ENCODE measurements around the gene MAP4.

Gene MAP4

GRCh38 chr3:47907784-47908183 lies 108.4 kb downstream of the MAP4 start:
- Histone ChIP-seq H3K9me3 (ENCODE audit: control insufficient read depth, insufficient read depth, low read length) (no peaks in the 10 kb centered on the region), H3K4me3 (ENCODE audit: low read depth, low read length) (no peak overlapping the region), H3K36me3 (ENCODE audit: control insufficient read depth, insufficient read depth, low read length) (no peaks in the 10 kb centered on the region), H3K27me3 (ENCODE audit: control insufficient read depth, insufficient read depth, low read length) (no peaks in the 10 kb centered on the region), H3K9ac (ENCODE audit: low read depth, low read length) (no peak overlapping the region), H3K4me1 (ENCODE audit: control insufficient read depth, insufficient read depth, low read length) (no peaks in the 10 kb centered on the region)

GRCh38 chr3:47902746-47903145 lies 113.5 kb downstream of the MAP4 start:
- no peak overlapping the region for H3K4me3 ChIP-seq (ENCODE audit: low read depth, low read length)
- H3K9ac ChIP-seq (ENCODE audit: low read depth, low read length) = no peak overlapping the region
- H3K36me3 ChIP-seq (ENCODE audit: control insufficient read depth, insufficient read depth, low read length) = no peaks in the 10 kb centered on the region
- H3K4me1 ChIP-seq (ENCODE audit: control insufficient read depth, insufficient read depth, low read length) = no peaks in the 10 kb centered on the region
- no peaks in the 10 kb centered on the region for H3K9me3 ChIP-seq (ENCODE audit: control insufficient read depth, insufficient read depth, low read length)
- no peaks in the 10 kb centered on the region for H3K27me3 ChIP-seq (ENCODE audit: control insufficient read depth, insufficient read depth, low read length)

GRCh38 chr3:47901280-47901833 lies 114.9 kb downstream of the MAP4 start:
- Histone ChIP-seq H3K36me3 (ENCODE audit: control insufficient read depth, insufficient read depth, low read length) (no peaks in the 10 kb centered on the region), H3K27me3 (ENCODE audit: control insufficient read depth, insufficient read depth, low read length) (no peaks in the 10 kb centered on the region), H3K4me1 (ENCODE audit: control insufficient read depth, insufficient read depth, low read length) (no peaks in the 10 kb centered on the region), H3K4me3 (ENCODE audit: low read depth, low read length) (no peak overlapping the region), H3K9ac (ENCODE audit: low read depth, low read length) (no peak overlapping the region), H3K9me3 (ENCODE audit: control insufficient read depth, insufficient read depth, low read length) (no peaks in the 10 kb centered on the region)

GRCh38 chr3:47899495-47900108 lies 116.6 kb downstream of the MAP4 start:
- H3K4me1 ChIP-seq (ENCODE audit: control insufficient read depth, insufficient read depth, low read length) = no peaks in the 10 kb centered on the region

GRCh38 chr3:47897954-47898353 lies 118.3 kb downstream of the MAP4 start:
- no peaks in the 10 kb centered on the region for H3K36me3 ChIP-seq (ENCODE audit: control insufficient read depth, insufficient read depth, low read length)
- H3K9me3 ChIP-seq (ENCODE audit: control insufficient read depth, insufficient read depth, low read length) = no peaks in the 10 kb centered on the region

More at GRCh38 chr3:47899495-47900108, 116.6 kb downstream of the MAP4 start:
- Histone ChIP-seq H3K9me3 (ENCODE audit: control insufficient read depth, insufficient read depth, low read length) (no peaks in the 10 kb centered on the region), H3K27me3 (ENCODE audit: control insufficient read depth, insufficient read depth, low read length) (no peaks in the 10 kb centered on the region), H3K36me3 (ENCODE audit: control insufficient read depth, insufficient read depth, low read length) (no peaks in the 10 kb centered on the region), H3K9ac (ENCODE audit: low read depth, low read length) (no peak overlapping the region), H3K4me3 (ENCODE audit: low read depth, low read length) (no peak overlapping the region)

GRCh38 chr3:47896736-47897135 lies 119.5 kb downstream of the MAP4 start:
- Histone ChIP-seq H3K4me3 (ENCODE audit: low read depth, low read length) (no peak overlapping the region), H3K36me3 (ENCODE audit: control insufficient read depth, insufficient read depth, low read length) (no peaks in the 10 kb centered on the region), H3K9ac (ENCODE audit: low read depth, low read length) (no peak overlapping the region), H3K4me1 (ENCODE audit: control insufficient read depth, insufficient read depth, low read length) (peaks cover 19% of the 10 kb centered on the region), H3K9me3 (ENCODE audit: control insufficient read depth, insufficient read depth, low read length) (no peaks in the 10 kb centered on the region), H3K27me3 (ENCODE audit: control insufficient read depth, insufficient read depth, low read length) (no peaks in the 10 kb centered on the region)

More at GRCh38 chr3:47897954-47898353, 118.3 kb downstream of the MAP4 start:
- Histone ChIP-seq H3K27me3 (ENCODE audit: control insufficient read depth, insufficient read depth, low read length) (no peaks in the 10 kb centered on the region), H3K4me3 (ENCODE audit: low read depth, low read length) (no peak overlapping the region), H3K9ac (ENCODE audit: low read depth, low read length) (no peak overlapping the region), H3K4me1 (ENCODE audit: control insufficient read depth, insufficient read depth, low read length) (peaks cover 10% of the 10 kb centered on the region)

- H3K4me1 ChIP-seq (ENCODE audit: control insufficient read depth, insufficient read depth, low read length) = peaks cover 33% of the 10 kb centered on the region
- no peaks in the 10 kb centered on the region for H3K36me3 ChIP-seq (ENCODE audit: control insufficient read depth, insufficient read depth, low read length)
- H3K9me3 ChIP-seq (ENCODE audit: control insufficient read depth, insufficient read depth, low read length) = no peaks in the 10 kb centered on the region
- no peak overlapping the region for H3K9ac ChIP-seq (ENCODE audit: low read depth, low read length)
- no peak overlapping the region for H3K4me3 ChIP-seq (ENCODE audit: low read depth, low read length)
- H3K27me3 ChIP-seq (ENCODE audit: control insufficient read depth, insufficient read depth, low read length) = no peaks in the 10 kb centered on the region
Observed at GRCh38 chr3:47895241-47895640, 121.0 kb downstream of the MAP4 start.

- Histone ChIP-seq H3K4me3 (ENCODE audit: low read depth, low read length) (no peak overlapping the region), H3K36me3 (ENCODE audit: control insufficient read depth, insufficient read depth, low read length) (no peaks in the 10 kb centered on the region), H3K4me1 (ENCODE audit: control insufficient read depth, insufficient read depth, low read length) (peaks cover 39% of the 10 kb centered on the region), H3K27me3 (ENCODE audit: control insufficient read depth, insufficient read depth, low read length) (no peaks in the 10 kb centered on the region), H3K9ac (ENCODE audit: low read depth, low read length) (no peak overlapping the region), H3K9me3 (ENCODE audit: control insufficient read depth, insufficient read depth, low read length) (no peaks in the 10 kb centered on the region)
Observed at GRCh38 chr3:47892286-47893040, 123.8 kb downstream of the MAP4 start.

- Histone ChIP-seq H3K9me3 (ENCODE audit: control insufficient read depth, insufficient read depth, low read length) (no peaks in the 10 kb centered on the region), H3K4me1 (ENCODE audit: control insufficient read depth, insufficient read depth, low read length) (peaks cover 39% of the 10 kb centered on the region), H3K27me3 (ENCODE audit: control insufficient read depth, insufficient read depth, low read length) (no peaks in the 10 kb centered on the region), H3K9ac (ENCODE audit: low read depth, low read length) (peak overlapping the region; percentile 32), H3K36me3 (ENCODE audit: control insufficient read depth, insufficient read depth, low read length) (no peaks in the 10 kb centered on the region), H3K4me3 (ENCODE audit: low read depth, low read length) (no peak overlapping the region)
Observed at GRCh38 chr3:47891613-47892005, 124.6 kb downstream of the MAP4 start.

GRCh38 chr3:47890828-47891612 lies 125.2 kb downstream of the MAP4 start:
- H3K9ac ChIP-seq (ENCODE audit: low read depth, low read length) = peak overlapping the region; percentile 32
- no peaks in the 10 kb centered on the region for H3K36me3 ChIP-seq (ENCODE audit: control insufficient read depth, insufficient read depth, low read length)
- no peak overlapping the region for H3K4me3 ChIP-seq (ENCODE audit: low read depth, low read length)
- peaks cover 39% of the 10 kb centered on the region for H3K4me1 ChIP-seq (ENCODE audit: control insufficient read depth, insufficient read depth, low read length)
- H3K9me3 ChIP-seq (ENCODE audit: control insufficient read depth, insufficient read depth, low read length) = no peaks in the 10 kb centered on the region
- H3K27me3 ChIP-seq (ENCODE audit: control insufficient read depth, insufficient read depth, low read length) = no peaks in the 10 kb centered on the region

- Histone ChIP-seq H3K4me1 (ENCODE audit: control insufficient read depth, insufficient read depth, low read length) (peaks cover 39% of the 10 kb centered on the region), H3K9ac (ENCODE audit: low read depth, low read length) (peak overlapping the region; percentile 56), H3K9me3 (ENCODE audit: control insufficient read depth, insufficient read depth, low read length) (no peaks in the 10 kb centered on the region), H3K4me3 (ENCODE audit: low read depth, low read length) (no peak overlapping the region), H3K36me3 (ENCODE audit: control insufficient read depth, insufficient read depth, low read length) (no peaks in the 10 kb centered on the region), H3K27me3 (ENCODE audit: control insufficient read depth, insufficient read depth, low read length) (no peaks in the 10 kb centered on the region)
Observed at GRCh38 chr3:47890126-47890827, 125.9 kb downstream of the MAP4 start.

All from iPS-15b (cell line).